ENCODE data around the gene WWOX. TPM values are rescaled to one million over a fixed set of nuclear protein-coding genes. Genes with fewer than 3 reads are reported as not detected.

WWOX gene
- total RNA-seq, 1 donor from 2014 or later: 12.6 TPM

GRCh38 chr16:78199325-78200022 lies 100.0 kb downstream of the WWOX start:
- FAIRE-seq (no peak), DNase-seq (ENCODE audit: low read depth) (no peak)
- TF ChIP-seq CTCF (IDR thresholded peaks at IDR 0.05; ENCODE audit: insufficient read depth, low read length, severe bottlenecking): no peak
- Histone ChIP-seq H3K36me3 (ENCODE audit: control insufficient read depth, insufficient read depth, low read length) (no peaks in the 10 kb centered on the region), H3K27me3 (ENCODE audit: control insufficient read depth, insufficient read depth, low read length) (no peaks in the 10 kb centered on the region), H3K4me3 (ENCODE audit: low read depth, low read length) (no peak overlapping the region)

- DNase-seq (ENCODE audit: low read depth): no peak
- Histone ChIP-seq H3K4me3 (ENCODE audit: low read depth, low read length) (no peak overlapping the region), H3K36me3 (ENCODE audit: control insufficient read depth, insufficient read depth, low read length) (no peaks in the 10 kb centered on the region), H3K27me3 (ENCODE audit: control insufficient read depth, insufficient read depth, low read length) (no peaks in the 10 kb centered on the region)
- no peak for FAIRE-seq
- TF ChIP-seq CTCF (IDR thresholded peaks at IDR 0.05; ENCODE audit: insufficient read depth, low read length, severe bottlenecking): no peak
These were observed 100.6 kb downstream of the WWOX start for GRCh38 chr16:78200023-78200389.

GRCh38 chr16:78200623-78201096 lies 101.2 kb downstream of the WWOX start:
- FAIRE-seq: no peak
- Histone ChIP-seq H3K27me3 (ENCODE audit: control insufficient read depth, insufficient read depth, low read length) (no peaks in the 10 kb centered on the region), H3K4me3 (ENCODE audit: low read depth, low read length) (no peak overlapping the region), H3K36me3 (ENCODE audit: control insufficient read depth, insufficient read depth, low read length) (no peaks in the 10 kb centered on the region)
- TF ChIP-seq CTCF (IDR thresholded peaks at IDR 0.05; ENCODE audit: insufficient read depth, low read length, severe bottlenecking): no peak
- DNase-seq (ENCODE audit: low read depth): no peak

- no peak for TF ChIP-seq CTCF (IDR thresholded peaks at IDR 0.05; ENCODE audit: insufficient read depth, low read length, severe bottlenecking)
- FAIRE-seq: no peak
- no peak for DNase-seq (ENCODE audit: low read depth)
- Histone ChIP-seq H3K27me3 (ENCODE audit: control insufficient read depth, insufficient read depth, low read length) (no peaks in the 10 kb centered on the region), H3K36me3 (ENCODE audit: control insufficient read depth, insufficient read depth, low read length) (no peaks in the 10 kb centered on the region), H3K4me3 (ENCODE audit: low read depth, low read length) (no peak overlapping the region)
These were observed 106.1 kb downstream of the WWOX start for GRCh38 chr16:78205506-78205905.

- Histone ChIP-seq H3K4me3 (ENCODE audit: low read depth, low read length) (no peak overlapping the region), H3K27me3 (ENCODE audit: control insufficient read depth, insufficient read depth, low read length) (no peaks in the 10 kb centered on the region), H3K36me3 (ENCODE audit: control insufficient read depth, insufficient read depth, low read length) (no peaks in the 10 kb centered on the region)
- TF ChIP-seq CTCF (IDR thresholded peaks at IDR 0.05; ENCODE audit: insufficient read depth, low read length, severe bottlenecking): no peak
- FAIRE-seq (no peak), DNase-seq (ENCODE audit: low read depth) (no peak)
These were observed 107.3 kb downstream of the WWOX start for GRCh38 chr16:78206623-78207223.

Data from bronchial epithelial cell (primary cell).